ENCODE data around the gene FBXO11.
"Not testable (repeated sequence)": the region's sequence is repeated elsewhere in the genome, so short reads cannot be mapped to it uniquely, and the experiment has no call there.

Gene FBXO11

DNA sequence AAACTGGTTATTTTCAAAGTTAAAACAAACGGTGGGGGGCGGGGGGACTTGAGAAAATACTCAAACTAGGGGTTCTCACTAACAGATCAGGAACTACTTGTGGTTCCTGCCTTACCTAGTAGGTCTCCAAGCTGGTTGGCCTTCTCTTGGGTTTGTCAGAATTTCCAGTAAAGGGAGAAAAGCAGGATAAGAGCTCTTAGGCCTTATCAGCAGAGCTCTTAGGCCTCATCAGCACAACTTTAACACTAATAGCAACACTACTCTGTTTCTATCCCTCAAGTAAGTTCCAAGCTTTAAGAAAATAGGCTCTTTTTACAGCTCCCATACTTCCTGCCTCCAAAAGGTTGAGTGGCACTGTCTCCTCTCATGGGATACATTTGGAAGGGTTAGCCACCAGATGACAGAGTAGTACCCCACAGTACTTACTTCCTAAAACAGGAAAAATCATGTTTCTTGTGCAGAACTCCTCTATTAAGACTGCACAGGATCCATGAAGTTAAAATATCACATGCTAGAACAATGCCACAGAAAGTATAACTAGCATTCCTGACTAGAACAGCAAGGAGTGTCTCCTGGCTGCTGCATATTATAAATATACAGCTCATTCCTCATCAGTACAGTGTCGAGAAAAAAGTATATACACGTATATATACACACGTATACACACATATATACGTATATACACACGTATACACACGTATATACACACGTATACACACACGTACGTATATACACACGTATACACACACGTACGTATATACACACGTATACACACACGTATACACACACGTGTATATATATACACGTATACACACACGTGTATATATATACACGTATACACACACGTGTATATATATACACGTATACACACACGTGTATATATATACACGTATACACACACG, 6.1 kb downstream of the FBXO11 start:
- TF ChIP-seq, protein P1, sequence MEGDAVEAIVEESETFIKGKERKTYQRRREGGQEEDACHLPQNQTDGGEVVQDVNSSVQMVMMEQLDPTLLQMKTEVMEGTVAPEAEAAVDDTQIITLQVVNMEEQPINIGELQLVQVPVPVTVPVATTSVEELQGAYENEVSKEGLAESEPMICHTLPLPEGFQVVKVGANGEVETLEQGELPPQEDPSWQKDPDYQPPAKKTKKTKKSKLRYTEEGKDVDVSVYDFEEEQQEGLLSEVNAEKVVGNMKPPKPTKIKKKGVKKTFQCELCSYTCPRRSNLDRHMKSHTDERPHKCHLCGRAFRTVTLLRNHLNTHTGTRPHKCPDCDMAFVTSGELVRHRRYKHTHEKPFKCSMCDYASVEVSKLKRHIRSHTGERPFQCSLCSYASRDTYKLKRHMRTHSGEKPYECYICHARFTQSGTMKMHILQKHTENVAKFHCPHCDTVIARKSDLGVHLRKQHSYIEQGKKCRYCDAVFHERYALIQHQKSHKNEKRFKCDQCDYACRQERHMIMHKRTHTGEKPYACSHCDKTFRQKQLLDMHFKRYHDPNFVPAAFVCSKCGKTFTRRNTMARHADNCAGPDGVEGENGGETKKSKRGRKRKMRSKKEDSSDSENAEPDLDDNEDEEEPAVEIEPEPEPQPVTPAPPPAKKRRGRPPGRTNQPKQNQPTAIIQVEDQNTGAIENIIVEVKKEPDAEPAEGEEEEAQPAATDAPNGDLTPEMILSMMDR (IDR thresholded peaks at IDR 0.05; ENCODE audit: low read depth, low read length): no peak
- H3K36me3 ChIP-seq: peaks cover 6% of the 10 kb centered on the region; the same call in 1 of the 2 replicates

DNA sequence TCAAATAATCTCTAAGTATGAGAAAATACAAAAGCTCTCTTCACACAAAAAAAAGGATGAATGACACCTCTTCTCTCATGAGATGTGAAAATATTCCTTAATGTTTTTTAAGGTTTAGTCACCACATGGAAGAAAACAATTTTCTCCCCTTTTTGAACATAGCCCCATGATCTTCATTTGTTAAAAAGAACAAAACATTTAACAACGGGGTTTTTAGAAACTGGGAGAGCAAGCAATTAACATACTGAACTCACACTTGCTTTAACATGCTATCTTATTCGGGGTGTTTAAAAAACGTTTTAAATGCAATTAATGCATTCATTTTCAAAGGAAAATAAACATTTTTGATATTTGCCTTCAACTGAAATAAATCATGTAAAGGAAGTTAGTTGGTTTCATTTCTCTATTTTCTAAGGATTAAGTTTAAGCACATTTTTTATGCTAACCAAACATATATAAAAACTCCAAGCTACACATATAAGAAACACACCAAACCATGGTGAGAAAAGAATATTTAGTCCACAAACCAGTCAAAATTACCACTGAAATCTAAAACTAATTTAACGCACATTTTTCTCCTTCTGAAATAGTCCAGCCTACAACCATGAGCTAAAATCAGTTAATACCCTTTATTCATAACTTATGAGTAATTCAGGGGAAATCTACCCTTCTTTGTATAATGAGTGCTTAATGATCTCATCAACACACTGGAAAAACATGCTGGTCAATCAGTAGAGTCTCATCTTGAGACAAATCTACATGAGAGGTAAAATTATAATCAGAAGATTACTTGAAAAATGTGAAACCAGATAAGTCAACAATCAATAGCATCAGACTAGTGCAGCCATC, 8.2 kb downstream of the FBXO11 start:
- Histone ChIP-seq H3K36me3 (peaks cover 4% of the 10 kb centered on the region; the same call in 1 of the 2 replicates), H3K27me3 (ENCODE audit: insufficient read depth, low read depth, severe bottlenecking) (no peaks in the 10 kb centered on the region), H3K9me3 (ENCODE audit: severe bottlenecking) (no peaks in the 10 kb centered on the region), H3K27ac (no peak overlapping the region), H3K4me3 (ENCODE audit: low read depth, low read length) (no peak overlapping the region)
- no peak for DNase-seq
- TF ChIP-seq, protein P1 (IDR thresholded peaks at IDR 0.05; ENCODE audit: low read depth, low read length): no peak

More for the DNA sequence above, 6.1 kb downstream of the FBXO11 start:
- Histone ChIP-seq H3K9me3 (ENCODE audit: severe bottlenecking) (no peaks in the 10 kb centered on the region), H3K4me3 (ENCODE audit: low read depth, low read length) (no peak overlapping the region), H3K27me3 (ENCODE audit: insufficient read depth, low read depth, severe bottlenecking) (no peaks in the 10 kb centered on the region), H3K27ac (no peak overlapping the region)
- no peak for DNase-seq

DNA sequence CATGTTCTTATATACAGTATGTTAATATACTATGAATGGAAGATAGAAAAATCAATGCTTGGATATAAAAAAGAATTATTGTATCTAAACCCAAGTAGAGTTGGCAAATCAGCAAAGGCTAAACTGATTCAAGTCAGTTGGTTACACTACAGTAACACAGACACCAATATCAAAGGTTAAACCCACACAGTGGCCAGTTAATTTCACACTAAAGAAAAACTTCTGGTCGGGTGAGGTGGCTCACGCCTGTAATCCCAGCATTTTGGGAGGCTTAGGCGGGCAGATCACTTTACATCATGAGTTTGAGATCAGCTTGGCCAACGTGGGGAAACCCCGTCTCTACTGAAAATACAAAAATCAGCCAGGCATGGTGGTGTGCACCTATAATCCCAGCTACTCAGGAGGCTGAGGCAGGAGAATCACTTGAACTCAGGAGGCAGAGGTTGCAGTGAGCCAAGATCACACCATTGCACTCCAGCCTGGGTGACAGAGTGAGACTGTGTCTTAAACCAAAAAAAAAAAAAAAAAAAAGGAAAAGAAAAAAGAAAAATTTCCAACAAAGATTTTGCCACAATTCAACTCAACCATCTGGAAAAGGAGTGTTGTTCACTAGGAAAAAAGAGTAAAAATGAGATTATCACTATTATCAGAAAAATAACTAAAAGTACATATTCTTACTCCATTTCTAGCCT, 9.0 kb downstream of the FBXO11 start:
- H3K36me3 ChIP-seq; DNase-seq; H3K27me3 ChIP-seq (ENCODE audit: insufficient read depth, low read depth, severe bottlenecking); H3K9me3 ChIP-seq (ENCODE audit: severe bottlenecking); H3K4me3 ChIP-seq (ENCODE audit: low read depth, low read length); H3K27ac ChIP-seq: not testable (repeated sequence)

DNA sequence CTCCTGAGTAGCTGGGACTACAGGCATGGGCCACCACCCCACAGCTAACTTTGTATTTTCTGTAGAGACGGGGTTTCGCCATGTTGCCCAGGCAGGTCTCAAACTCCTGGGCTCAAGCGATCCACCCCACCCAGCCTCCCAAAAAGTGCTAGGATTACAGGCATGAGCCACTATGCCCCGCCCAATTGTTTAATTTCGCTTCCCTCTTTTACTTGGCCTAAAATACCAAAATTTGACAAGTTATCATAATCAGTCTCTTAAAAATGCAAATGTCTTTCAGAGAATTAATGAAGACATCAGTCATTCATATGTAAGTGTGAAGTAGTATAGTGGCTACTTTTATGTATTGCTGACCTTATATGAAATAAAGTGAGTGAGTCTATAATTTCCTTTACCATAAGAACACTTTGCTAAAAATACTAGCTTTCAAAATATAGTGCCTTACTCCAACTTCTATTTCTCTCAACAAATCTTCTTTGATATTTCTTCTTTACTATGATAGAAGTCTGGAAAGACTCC, 9.8 kb downstream of the FBXO11 start:
- Histone ChIP-seq H3K4me3 (ENCODE audit: low read depth, low read length) (no peak overlapping the region), H3K27ac (no peak overlapping the region), H3K27me3 (ENCODE audit: insufficient read depth, low read depth, severe bottlenecking) (no peaks in the 10 kb centered on the region), H3K9me3 (ENCODE audit: severe bottlenecking) (no peaks in the 10 kb centered on the region), H3K36me3 (peaks cover 4% of the 10 kb centered on the region)
- DNase-seq: no peak
- TF ChIP-seq, protein P1 (IDR thresholded peaks at IDR 0.05; ENCODE audit: low read depth, low read length): no peak

DNA sequence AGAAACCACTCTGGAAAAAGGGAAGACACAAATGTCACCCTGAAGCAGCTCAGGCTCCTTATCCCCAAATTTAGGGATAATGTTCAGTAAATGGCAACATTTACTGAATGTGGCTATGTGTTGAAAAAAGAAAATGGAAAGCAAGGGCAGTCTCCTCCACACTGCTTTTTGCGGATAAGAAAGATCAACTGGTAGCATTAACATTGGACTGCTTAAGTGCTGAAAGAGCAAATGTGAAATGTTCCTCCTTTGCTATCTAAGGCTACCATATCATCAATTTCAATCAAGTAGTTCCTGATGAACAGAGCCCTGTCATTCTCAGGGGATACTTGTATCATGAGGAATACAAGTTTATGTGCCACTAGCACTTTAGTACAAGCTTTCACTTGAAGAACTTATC, 12.5 kb downstream of the FBXO11 start:
- Histone ChIP-seq H3K27ac (no peak overlapping the region), H3K9me3 (ENCODE audit: severe bottlenecking) (no peaks in the 10 kb centered on the region), H3K27me3 (ENCODE audit: insufficient read depth, low read depth, severe bottlenecking) (no peaks in the 10 kb centered on the region), H3K36me3 (peaks cover 9% of the 10 kb centered on the region), H3K4me3 (ENCODE audit: low read depth, low read length) (no peak overlapping the region)
- TF ChIP-seq, protein P1 (IDR thresholded peaks at IDR 0.05; ENCODE audit: low read depth, low read length): no peak
- no peak for DNase-seq

Data from WERI-Rb-1 (cell line).